HUES48 (cell line): ENCODE measurements around the gene SEM1.
"Not testable (repeated sequence)": the region's sequence is repeated elsewhere in the genome, so short reads cannot be mapped to it uniquely, and the experiment has no call there.

Source experiments
- H3K27ac ChIP-seq: one replicate; pipeline ENCODE4 v1.7.0; 2013; ENCODE audit warnings: low read depth, low read length, inconsistent platforms
- H3K27me3 ChIP-seq: 2 replicates; pipeline ENCODE4 v1.6.1; 2013; ENCODE audit warnings: mild to moderate bottlenecking, low read length; ENCODE audit not compliant: control insufficient read depth, insufficient read depth
- H3K36me3 ChIP-seq: 2 replicates; pipeline ENCODE4 v1.6.1; 2013; ENCODE audit warnings: low read length; ENCODE audit not compliant: control insufficient read depth, insufficient read depth
- H3K4me1 ChIP-seq: 2 replicates; pipeline ENCODE4 v1.6.1; 2013; ENCODE audit warnings: mild to moderate bottlenecking, low read length; ENCODE audit not compliant: control insufficient read depth, insufficient read depth
- H3K4me3 ChIP-seq: 2 replicates; pipeline ENCODE4 v1.5.1; 2013; ENCODE audit warnings: mild to moderate bottlenecking, low read depth, low read length
- H3K9ac ChIP-seq: 2 replicates; pipeline ENCODE4 v1.6.1; 2013; ENCODE audit warnings: mild to moderate bottlenecking, low read depth, low read length, moderate library complexity
- H3K9me3 ChIP-seq: 2 replicates; pipeline ENCODE4 v1.6.1; 2013; ENCODE audit warnings: low read length; ENCODE audit not compliant: control insufficient read depth, insufficient read depth

The SEM1 gene

DNA sequence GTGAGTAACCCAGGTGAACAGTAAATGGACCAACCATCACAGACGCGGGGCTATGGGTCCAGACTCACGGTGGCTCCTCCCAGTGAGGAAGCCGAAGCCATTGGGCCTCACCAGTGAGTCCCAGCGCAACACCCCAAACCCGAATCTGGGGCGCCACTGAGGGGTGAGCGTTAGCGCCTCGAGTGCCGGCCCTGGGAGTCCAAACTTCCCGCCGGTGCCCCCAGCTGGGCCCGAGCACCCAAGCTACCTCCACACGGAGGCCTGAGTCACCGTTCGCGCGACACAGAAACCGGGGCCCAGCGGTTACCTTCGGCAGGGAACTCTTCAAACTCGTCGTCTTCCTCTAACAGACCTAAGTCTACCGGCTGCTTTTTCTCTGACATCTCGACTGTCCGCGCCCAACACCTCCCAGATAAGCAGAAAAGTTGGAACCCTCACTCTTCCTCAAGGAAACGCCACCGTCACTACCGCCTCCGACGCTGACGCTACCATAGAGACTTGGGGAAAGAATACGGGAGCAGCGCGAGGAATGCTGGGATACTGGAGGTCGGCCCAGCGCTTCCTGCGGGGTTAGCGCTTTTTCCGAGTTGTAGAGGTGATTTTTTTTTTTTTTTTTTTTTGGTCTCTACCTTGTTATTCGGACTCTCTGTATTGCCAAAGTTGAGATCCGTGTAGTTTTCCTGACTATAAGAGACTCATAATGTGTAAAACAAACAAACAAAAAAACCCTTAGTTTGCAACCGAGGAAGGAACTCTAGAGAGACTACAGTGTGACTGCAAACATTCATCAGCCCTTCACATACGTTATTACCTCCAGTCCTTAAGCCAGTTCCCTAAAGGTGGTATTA is at the start of gene SEM1:
SEM1 (minus strand) TSS at position 466 of the 848 bp plus-strand sequence; CDS start at position 383, 83 bp downstream.
- Histone ChIP-seq H3K9me3 (peaks cover 11% of the 10 kb centered on the region), H3K27ac (peak within 1 kb of the TSS; percentile 82), H3K36me3 (peaks cover 21% of the 10 kb centered on the region), H3K4me1 (peaks cover 10% of the 10 kb centered on the region; the same call in 1 of the 2 replicates), H3K27me3 (no peaks in the 10 kb centered on the region), H3K4me3 (peak within 1 kb of the TSS; percentile 83), H3K9ac (peak within 1 kb of the TSS; percentile 86)

DNA sequence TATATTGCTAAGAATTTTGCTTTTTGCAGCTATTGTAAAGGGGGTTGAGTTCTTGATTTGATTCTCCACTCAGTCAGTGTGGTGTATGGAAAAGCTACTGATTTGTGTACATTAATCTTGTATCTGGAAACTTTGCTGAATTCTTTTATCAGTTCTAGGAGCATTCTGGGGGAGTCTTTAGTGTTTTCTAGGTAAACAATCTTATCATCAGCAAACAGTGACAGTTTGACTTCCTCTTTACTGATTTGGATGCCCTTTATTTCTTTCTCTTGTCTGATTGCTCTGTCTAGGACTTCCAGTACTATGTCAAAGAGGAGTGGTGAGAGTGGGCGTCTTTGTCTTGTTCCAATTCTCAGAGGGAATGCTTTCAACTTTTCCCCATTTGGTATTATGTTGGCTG is 48.2 kb upstream of the SEM1 start:
- not testable (repeated sequence) for H3K9me3 ChIP-seq, H3K36me3 ChIP-seq, H3K27ac ChIP-seq, H3K4me3 ChIP-seq, H3K9ac ChIP-seq, H3K27me3 ChIP-seq, H3K4me1 ChIP-seq

GRCh38 chr7:96747418-96747940 is 37.8 kb upstream of the SEM1 start:
- H3K9me3 ChIP-seq: no peaks in the 10 kb centered on the region
- H3K4me1 ChIP-seq: no peaks in the 10 kb centered on the region
- no peak overlapping the region for H3K27ac ChIP-seq
- H3K9ac ChIP-seq: no peak overlapping the region
- no peaks in the 10 kb centered on the region for H3K36me3 ChIP-seq
- H3K4me3 ChIP-seq: no peak overlapping the region
- no peaks in the 10 kb centered on the region for H3K27me3 ChIP-seq

GRCh38 chr7:96740130-96740529 is 30.5 kb upstream of the SEM1 start:
- peaks cover 18% of the 10 kb centered on the region for H3K4me1 ChIP-seq
- H3K9ac ChIP-seq: no peak overlapping the region
- no peak overlapping the region for H3K4me3 ChIP-seq
- H3K27ac ChIP-seq: peak overlapping the region; percentile 5
- no peaks in the 10 kb centered on the region; the same call in 1 of the 2 replicates for H3K27me3 ChIP-seq
- no peaks in the 10 kb centered on the region for H3K36me3 ChIP-seq
- no peaks in the 10 kb centered on the region for H3K9me3 ChIP-seq

GRCh38 chr7:96739609-96740008 is 30.0 kb upstream of the SEM1 start:
- H3K4me1 ChIP-seq: peaks cover 18% of the 10 kb centered on the region
- no peak overlapping the region for H3K4me3 ChIP-seq
- H3K9ac ChIP-seq: no peak overlapping the region
- peak overlapping the region; percentile 5 for H3K27ac ChIP-seq
- H3K27me3 ChIP-seq: no peaks in the 10 kb centered on the region; the same call in 1 of the 2 replicates
- no peaks in the 10 kb centered on the region for H3K9me3 ChIP-seq
- no peaks in the 10 kb centered on the region for H3K36me3 ChIP-seq

DNA sequence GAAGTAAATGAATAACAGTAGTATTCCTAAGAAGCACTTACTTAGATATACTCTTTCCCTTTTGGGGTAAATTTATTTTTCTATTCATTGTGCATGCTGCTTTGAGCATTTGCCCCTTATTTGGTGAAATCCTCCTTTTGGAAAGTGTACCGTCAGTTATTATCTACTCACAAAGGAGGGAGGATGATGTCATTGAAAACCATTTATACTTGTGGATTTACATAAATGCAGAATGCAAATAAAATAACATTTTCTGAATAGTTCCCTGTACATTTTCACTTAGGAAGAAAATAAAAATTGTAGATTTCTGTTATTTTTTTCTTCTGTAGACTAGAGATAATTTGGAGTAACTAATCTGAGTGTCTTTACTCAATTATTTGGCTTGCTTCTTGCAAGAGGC is 29.5 kb upstream of the SEM1 start:
- Histone ChIP-seq H3K4me1 (peaks cover 18% of the 10 kb centered on the region), H3K36me3 (no peaks in the 10 kb centered on the region), H3K9me3 (no peaks in the 10 kb centered on the region), H3K27ac (no peak overlapping the region), H3K27me3 (no peaks in the 10 kb centered on the region; the same call in 1 of the 2 replicates), H3K4me3 (no peak overlapping the region), H3K9ac (no peak overlapping the region)

DNA sequence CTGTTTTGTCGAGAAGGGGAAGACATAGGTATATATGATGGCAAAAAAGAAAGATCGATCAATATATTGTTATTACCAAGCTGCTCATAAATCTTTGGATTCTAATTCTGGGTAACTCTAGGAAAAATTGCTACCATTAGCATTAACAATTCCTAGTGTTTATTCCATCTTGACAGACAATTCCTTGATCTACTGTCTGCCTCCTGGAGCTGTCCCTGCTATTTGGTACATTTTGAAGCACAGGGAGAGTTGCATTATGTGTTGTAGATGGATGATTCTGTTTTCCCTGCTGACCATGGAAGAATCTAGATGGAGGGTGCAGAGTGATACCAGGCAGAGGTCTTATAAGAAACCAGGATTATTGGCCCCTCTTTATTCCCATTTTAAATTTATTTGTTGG is 29.1 kb upstream of the SEM1 start:
- H3K4me1 ChIP-seq: peaks cover 18% of the 10 kb centered on the region
- no peaks in the 10 kb centered on the region; the same call in 1 of the 2 replicates for H3K27me3 ChIP-seq
- no peak overlapping the region for H3K9ac ChIP-seq
- no peaks in the 10 kb centered on the region for H3K36me3 ChIP-seq
- no peaks in the 10 kb centered on the region for H3K9me3 ChIP-seq
- H3K27ac ChIP-seq: no peak overlapping the region
- H3K4me3 ChIP-seq: no peak overlapping the region

DNA sequence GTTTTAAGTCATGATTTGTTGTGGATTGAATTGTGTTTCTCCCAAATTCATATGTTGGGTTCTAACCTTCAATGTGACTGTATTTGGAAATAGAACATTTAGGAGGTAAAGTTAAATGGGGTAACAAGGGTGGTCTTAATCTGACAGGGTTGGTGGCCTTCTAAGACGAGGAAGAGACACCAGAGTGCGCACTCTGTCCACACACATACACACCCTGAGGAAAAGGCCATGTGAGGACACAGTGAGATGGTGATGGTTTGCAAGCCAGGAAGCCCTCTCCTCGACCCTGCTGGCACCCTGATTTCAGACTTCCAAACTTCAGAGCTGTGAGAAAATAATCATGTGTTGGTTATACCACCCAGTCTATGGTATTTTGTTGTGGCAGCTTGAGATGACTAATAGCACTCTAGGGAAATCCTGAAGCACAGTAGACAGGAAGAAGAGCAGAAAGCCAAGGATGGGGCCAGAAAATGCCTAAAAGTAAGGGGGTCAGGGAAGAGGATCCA is 28.0 kb upstream of the SEM1 start:
- no peak overlapping the region for H3K27ac ChIP-seq
- H3K4me1 ChIP-seq: peaks cover 18% of the 10 kb centered on the region
- no peak overlapping the region for H3K9ac ChIP-seq
- H3K36me3 ChIP-seq: no peaks in the 10 kb centered on the region
- no peaks in the 10 kb centered on the region for H3K9me3 ChIP-seq
- H3K4me3 ChIP-seq: no peak overlapping the region
- no peaks in the 10 kb centered on the region; the same call in 1 of the 2 replicates for H3K27me3 ChIP-seq

DNA sequence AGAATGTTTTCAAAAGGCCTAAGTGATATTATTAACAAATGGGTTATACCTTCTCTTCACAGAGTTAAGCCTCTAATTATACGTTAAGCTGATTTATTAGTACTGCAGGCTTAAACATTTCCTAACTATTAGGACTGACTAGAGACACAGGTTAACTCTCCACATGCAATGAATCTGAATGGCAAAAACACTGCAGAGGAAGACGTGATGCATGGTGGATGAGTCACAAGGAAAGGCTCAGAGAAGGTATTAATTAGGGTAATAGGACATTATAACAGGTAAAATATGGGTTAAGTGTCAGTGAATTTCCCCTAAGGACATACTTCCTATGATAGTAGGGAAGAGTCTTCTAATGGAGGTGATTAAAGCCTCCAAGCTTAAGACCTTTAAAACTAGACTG is 24.7 kb upstream of the SEM1 start:
- no peak overlapping the region for H3K9ac ChIP-seq
- H3K36me3 ChIP-seq: no peaks in the 10 kb centered on the region
- H3K9me3 ChIP-seq: no peaks in the 10 kb centered on the region
- peaks cover 6% of the 10 kb centered on the region for H3K4me1 ChIP-seq
- no peaks in the 10 kb centered on the region; the same call in 1 of the 2 replicates for H3K27me3 ChIP-seq
- no peak overlapping the region for H3K27ac ChIP-seq
- H3K4me3 ChIP-seq: no peak overlapping the region

- H3K4me3 ChIP-seq: no peak overlapping the region
- H3K9ac ChIP-seq: no peak overlapping the region
These were observed 20.2 kb upstream of the SEM1 start for GRCh38 chr7:96729820-96730219.

DNA sequence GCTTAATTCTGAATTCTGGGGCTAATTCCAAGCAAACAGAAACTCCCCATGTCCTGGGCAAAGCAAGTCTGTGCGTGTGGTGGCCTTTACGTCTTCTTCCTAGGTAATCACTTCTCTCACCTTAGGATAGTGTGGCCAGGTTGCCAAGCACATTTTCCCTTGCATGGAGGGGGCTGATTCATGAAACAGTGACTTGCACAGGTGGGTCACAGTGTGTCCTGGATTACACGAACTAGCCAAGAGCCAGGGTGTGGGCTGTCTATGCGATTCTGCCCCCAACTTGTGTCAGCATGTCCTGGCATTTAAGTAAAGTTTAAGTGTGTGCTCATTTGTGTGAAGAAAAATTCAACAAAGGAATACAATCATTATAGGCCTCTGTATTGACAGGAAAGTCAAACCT is 18.5 kb upstream of the SEM1 start:
- H3K27ac ChIP-seq: no peak overlapping the region
- H3K4me1 ChIP-seq: peaks cover 18% of the 10 kb centered on the region
- no peak overlapping the region for H3K9ac ChIP-seq

More at GRCh38 chr7:96729820-96730219, 20.2 kb upstream of the SEM1 start:
- H3K27ac ChIP-seq: no peak overlapping the region
- H3K9me3 ChIP-seq: no peaks in the 10 kb centered on the region
- no peaks in the 10 kb centered on the region for H3K27me3 ChIP-seq
- peaks cover 6% of the 10 kb centered on the region; the same call in 1 of the 2 replicates for H3K4me1 ChIP-seq
- H3K36me3 ChIP-seq: no peaks in the 10 kb centered on the region

More for the DNA sequence above, 18.5 kb upstream of the SEM1 start:
- H3K4me3 ChIP-seq: no peak overlapping the region
- no peaks in the 10 kb centered on the region for H3K27me3 ChIP-seq
- no peaks in the 10 kb centered on the region for H3K9me3 ChIP-seq
- H3K36me3 ChIP-seq: no peaks in the 10 kb centered on the region
